Panc1 (cell line): Measurements from ENCODE around the gene FAM187B. TPM values are rescaled to one million over a fixed set of nuclear protein-coding genes. Genes with fewer than 3 reads are reported as not detected.

Experiments
- ATAC-seq: fragments of 200-7000 bp; cut with Tn5 transposase; 2 replicates; pipeline ENCODE4 v1.9.1; 2020; ENCODE audit warnings: mild to moderate bottlenecking, moderate library complexity
- BruUV-seq: library from RNA; stranded (reverse); fragments of 400-500 nt; replicated peaks from 2 replicates; lab custom pipeline; 2021; lab: Mats Ljungman, UMichigan
- CTCF ChIA-PET: fragments of 300-600 bp; sonication (Branson Sonifier 250); formaldehyde crosslinking; loops from one replicate; lab custom pipeline; 2022; ENCODE audit warnings: antibody characterized with exemption; lab: Charles Lee
- POLR2A ChIA-PET: fragments of 300-600 bp; sonication (Branson Sonifier 250); formaldehyde crosslinking; loops from one replicate; lab custom pipeline; 2022; ENCODE audit warnings: antibody characterized with exemption; lab: Charles Lee
- DNase-seq: peaks from one replicate; pipeline ENCODE4 v3.0.0-alpha.2; 2010; ENCODE audit warnings: low read depth, low spot score
- H3K27ac ChIP-seq: 2 replicates; pipeline ENCODE4 v1.5.1; 2011; ENCODE audit warnings: mild to moderate bottlenecking, low read length, inconsistent platforms
- H3K27me3 ChIP-seq: fragments of 200-500 bp; sonication (Bioruptor generic); 2 replicates; pipeline ENCODE4 v1.6.0; 2014; ENCODE audit warnings: low read length, inconsistent platforms; ENCODE audit not compliant: control insufficient read depth, insufficient read depth
- H3K36me3 ChIP-seq: fragments of 200-500 bp; sonication (Bioruptor generic); 2 replicates; pipeline ENCODE4 v1.5.1; 2014; ENCODE audit warnings: inconsistent platforms, mild to moderate bottlenecking, low read length, moderate library complexity; ENCODE audit not compliant: control insufficient read depth, insufficient read depth
- H3K4me1 ChIP-seq: 2 replicates; pipeline ENCODE4 v1.5.1; 2011; ENCODE audit warnings: inconsistent platforms, mild to moderate bottlenecking, low read length, moderate library complexity; ENCODE audit not compliant: control insufficient read depth, insufficient read depth
- H3K4me3 ChIP-seq, 2 experiments: 2 replicates each; pipeline ENCODE4 v1.5.1; 2011 to 2012; ENCODE audit warnings: low read depth in 2 of 2, low read length in 2 of 2, mild to moderate bottlenecking in 2 of 2, inconsistent platforms in 1 of 2, moderate library complexity in 1 of 2
- H3K9me3 ChIP-seq: fragments of 200-500 bp; sonication (Bioruptor generic); 2 replicates; pipeline ENCODE4 v1.5.1; 2014; ENCODE audit warnings: low read depth, mild to moderate bottlenecking, inconsistent platforms, low read length, moderate library complexity; ENCODE audit not compliant: control insufficient read depth, insufficient read depth
- CTCF ChIP-seq: fragments of 450-650 bp; IDR thresholded peaks from 2 replicates; pipeline ENCODE4 v1.5.1; 2017; ENCODE audit warnings: mild to moderate bottlenecking
- POLR2AphosphoS5 ChIP-seq: IDR thresholded peaks from 2 replicates; pipeline ENCODE4 v1.6.1; 2012; ENCODE audit warnings: mild to moderate bottlenecking, low read depth, low read length, moderate library complexity
- REST ChIP-seq, 2 experiments: IDR thresholded peaks; 2 replicates each; pipeline ENCODE4 v1.6.1; 2011 to 2012; ENCODE audit warnings: low read depth in 2 of 2, control low read depth in 1 of 2, low read length in 1 of 2, mild to moderate bottlenecking in 1 of 2, moderate library complexity in 1 of 2; ENCODE audit not compliant: insufficient read depth in 1 of 2
- SIN3A ChIP-seq: IDR thresholded peaks from 2 replicates; pipeline ENCODE4 v1.6.1; 2012; ENCODE audit warnings: low read depth, mild to moderate bottlenecking, low read length, moderate library complexity, borderline replicate concordance; ENCODE audit not compliant: insufficient read depth
- TCF7L2 ChIP-seq: IDR thresholded peaks from 2 replicates; pipeline ENCODE4 v1.6.1; 2011; ENCODE audit warnings: mild to moderate bottlenecking, low read depth, low read length, inconsistent platforms
- in situ Hi-C: cut with HindIII; loops from 2 replicates; pipeline ENCODE4 v1.10.0; 2016; ENCODE audit warnings: low sequenced_read_pairs, low pct_unique_long_range_greater_than_20kb
- intact Hi-C: fragments of 100-400 bp; cut with micrococcal nuclease; formaldehyde crosslinking; loops from one replicate; pipeline ENCODE4 v1.10.0; 2022; ENCODE audit not compliant: unreplicated experiment
- total RNA-seq: library from RNA; stranded (reverse); gene quantifications from one replicate; pipeline ENCODE4 v1.2.1, GENCODE V29; 2021; ENCODE audit not compliant: unreplicated experiment

Gene FAM187B
- total RNA-seq, 1 experiment from 2014 or later, result not detected

- intact Hi-C loops, result no loop called here
- H3K27ac ChIP-seq, result no peak overlapping the region
- DNase-seq, result peak; percentile 52
These were observed 41.0 kb upstream of the FAM187B start for GRCh38 chr19:35269438-35270117.

More at GRCh38 chr19:35269438-35270117, 41.0 kb upstream of the FAM187B start:
- POLR2A ChIA-PET, result no interaction called here
- Histone ChIP-seq H3K27me3 (no peaks in the 10 kb centered on the region), H3K36me3 (peaks cover 14% of the 10 kb centered on the region; the same call in 1 of the 2 replicates), H3K4me3 (peak overlapping the region; percentile 57 to 61), H3K9me3 (no peaks in the 10 kb centered on the region), H3K4me1 (peaks cover 22% of the 10 kb centered on the region)
- peak; percentile 85 for ATAC-seq
- in situ Hi-C loops, result no loop called here
- no TSS peak for BruUV-seq
- CTCF ChIA-PET, result interaction anchor here (0.6 kb wide), 1 partner anchor 16 kb away, joined by 5 read pairs; no protein-coding TSS in a partner anchor
- TF ChIP-seq SIN3A (peak; percentile 95; the same call in 1 of the 2 replicates), TCF7L2 (no peak), CTCF (peak; percentile 97), REST (IDR thresholded peaks at IDR 0.05; ENCODE audit: insufficient read depth in 1 of 2, low read depth in 2 of 2, low read length in 1 of 2) (0 out of 4 replicates have a peak, but pooled peaks of 1 of the 2 experiments have one; percentile 30), POLR2AphosphoS5 (peak; percentile 34; the same call in 1 of the 2 replicates)
